CD14-positive monocyte (primary cell): ENCODE data around the gene MBD5. TPM values are rescaled to one million over a fixed set of nuclear protein-coding genes. Genes with fewer than 3 reads are reported as not detected.

Experiments
- DNase-seq, 3 donors: peaks; one replicate each; pipeline ENCODE4 v3.0.0-alpha.2; 2011 to 2022
- H2AFZ ChIP-seq: 2 replicates; pipeline ENCODE4 v1.6.0; 2012; ENCODE audit warnings: mild to moderate bottlenecking, low read depth, low read length, inconsistent platforms; ENCODE audit not compliant: insufficient read depth, poor library complexity, severe bottlenecking
- H3K27ac ChIP-seq, 2 donors: 1 replicate in 1 of 2; 2 replicates in 1 of 2; pipeline ENCODE4 v1.5.1; 2012 to 2013; ENCODE audit warnings: low read length in 2 of 2, control low read depth in 1 of 2, inconsistent platforms in 1 of 2, low read depth in 1 of 2, mild to moderate bottlenecking in 1 of 2
- H3K27me3 ChIP-seq, 2 donors: one replicate each; pipeline versions ENCODE4 v1.6.0 to v1.6.1; 2011 to 2013; ENCODE audit warnings: low read length in 2 of 2; ENCODE audit not compliant: control insufficient read depth in 2 of 2, insufficient read depth in 2 of 2
- H3K36me3 ChIP-seq, 2 donors: replicated peaks in 1 of 2; 1 replicate in 1 of 2; 2 replicates in 1 of 2; pipeline versions ENCODE4 v1.5.1 to v1.6.1; 2012 to 2013; ENCODE audit warnings: low read length in 2 of 2, control low read depth in 1 of 2, inconsistent platforms in 1 of 2, mild to moderate bottlenecking in 1 of 2; ENCODE audit not compliant: insufficient read depth in 2 of 2, control insufficient read depth in 1 of 2
- H3K4me1 ChIP-seq, 2 donors: 1 replicate in 1 of 2; 2 replicates in 1 of 2; pipeline versions ENCODE4 v1.5.1 to v1.6.1; 2012 to 2013; ENCODE audit warnings: low read length in 2 of 2, control low read depth in 1 of 2, inconsistent platforms in 1 of 2, mild to moderate bottlenecking in 1 of 2, moderate library complexity in 1 of 2; ENCODE audit not compliant: insufficient read depth in 2 of 2, control insufficient read depth in 1 of 2
- H3K4me2 ChIP-seq: replicated peaks from 2 replicates; pipeline ENCODE3; 2012; ENCODE audit warnings: low read length, moderate library complexity, mild to moderate bottlenecking; ENCODE audit not compliant: poor library complexity, severe bottlenecking; ENCODE audit errors: extremely low read depth
- H3K4me3 ChIP-seq, 3 experiments: fragments of 200-600 bp in 1 of 3; sonication (generic) in 1 of 3; replicated peaks in 1 of 3; 1 replicate in 2 of 3; 2 replicates in 1 of 3; pipeline ENCODE4 v1.5.1; 2011 to 2013; ENCODE audit warnings: low read length in 3 of 3, mild to moderate bottlenecking in 3 of 3, control low read depth in 2 of 3, low read depth in 2 of 3, inconsistent platforms in 1 of 3, moderate library complexity in 1 of 3
- H3K79me2 ChIP-seq: 2 replicates; pipeline ENCODE4 v1.6.0; 2012; ENCODE audit warnings: mild to moderate bottlenecking, control low read depth, inconsistent platforms, low read length, moderate library complexity; ENCODE audit not compliant: insufficient read depth
- H3K9ac ChIP-seq: 2 replicates; pipeline ENCODE4 v1.6.0; 2017; ENCODE audit warnings: low read length, mild to moderate bottlenecking; ENCODE audit not compliant: insufficient read depth, poor library complexity, severe bottlenecking
- H3K9me3 ChIP-seq, 2 donors: replicated peaks in 1 of 2; 1 replicate in 1 of 2; 2 replicates in 1 of 2; pipeline versions ENCODE4 v1.5.1 to v1.6.1; 2012 to 2013; ENCODE audit warnings: low read length in 2 of 2, control low read depth in 1 of 2; ENCODE audit not compliant: control insufficient read depth in 1 of 2, insufficient read depth in 1 of 2
- H4K20me1 ChIP-seq: 2 replicates; pipeline ENCODE4 v1.6.0; 2012; ENCODE audit warnings: mild to moderate bottlenecking, low read length, control low read depth, moderate library complexity; ENCODE audit not compliant: insufficient read depth
- H3K27ac Mint-ChIP-seq, 7 donors: one replicate each; pipeline ENCODE4 v1.8.0; 2020; ENCODE audit warnings: mild to moderate bottlenecking in 7 of 7, mixed read lengths in 7 of 7, moderate library complexity in 6 of 7, inconsistent platforms in 2 of 7
- H3K27me3 Mint-ChIP-seq, 3 donors: one replicate each; pipeline ENCODE4 v1.8.0; 2021 to 2022; ENCODE audit warnings: low read depth in 3 of 3, mild to moderate bottlenecking in 3 of 3, mixed read lengths in 3 of 3, moderate library complexity in 3 of 3, inconsistent platforms in 1 of 3
- H3K36me3 Mint-ChIP-seq, 2 donors: one replicate each; pipeline ENCODE4 v1.8.0; 2020; ENCODE audit warnings: mixed read lengths in 2 of 2, inconsistent platforms in 1 of 2, mild to moderate bottlenecking in 1 of 2
- H3K4me1 Mint-ChIP-seq: one replicate; pipeline ENCODE4 v1.8.0; 2020; ENCODE audit warnings: mild to moderate bottlenecking, mixed read lengths
- H3K4me3 Mint-ChIP-seq, 2 donors: one replicate each; pipeline ENCODE4 v1.8.0; 2020; ENCODE audit warnings: mild to moderate bottlenecking in 2 of 2, mixed read lengths in 2 of 2, moderate library complexity in 1 of 2
- H3K9me3 Mint-ChIP-seq, 7 donors: one replicate each; pipeline ENCODE4 v1.8.0; 2020 to 2022; ENCODE audit warnings: mixed read lengths in 7 of 7, mild to moderate bottlenecking in 6 of 7, moderate library complexity in 6 of 7, inconsistent platforms in 2 of 7
- CTCF ChIP-seq: fragments of 200-600 bp; IDR thresholded peaks from one replicate; pipeline ENCODE4 v1.8.0; 2022; ENCODE audit warnings: antibody characterized with exemption, mild to moderate bottlenecking
- WGBS: methylation state at CpG from one replicate; pipeline ENCODE4 v1.1.5; 2013; ENCODE audit warnings: missing lambda C conversion rate; ENCODE audit not compliant: insufficient coverage; 5-methylcytosine and 5-hydroxymethylcytosine counted together
- intact Hi-C, 2 donors: fragments of 100-400 bp; cut with micrococcal nuclease; formaldehyde crosslinking; loops; one replicate each; pipeline versions ENCODE4 v1.15.0 to v1.15.1; 2023
- polyA plus RNA-seq, 3 donors: library from polyadenylated mRNA; depleted of rRNA in 1 of 3; unstranded in 2 of 3; stranded (reverse) in 1 of 3; fragments of 300-500 nt in 2 of 3; fragments of >200 nt in 1 of 3; fragmentation: Illumina TruSeq in 2 of 3; gene quantifications; 1 replicate in 2 of 3; 2 replicates in 1 of 3; pipeline ENCODE4 v1.2.3, GENCODE V29; 2012 to 2021
- small RNA-seq: library from RNA; depleted of rRNA; stranded (forward); fragments of <200 nt; gene quantifications from one replicate; pipeline ENCODE3, GENCODE V24; 2012; ENCODE audit warnings: low read depth; ENCODE audit not compliant: insufficient read length

The MBD5 gene
- polyA plus RNA-seq, 3 donors, result 2.3 to 5.7 (median 3.5) TPM

- Mint-ChIP-seq H3K4me1 (no peaks in the 10 kb centered on the region), H3K27me3 (peaks cover 1 to 4% (median 2%) of the 10 kb centered on the region in 3 donors), H3K4me3 (no peak overlapping the region), H3K27ac (no peak overlapping the region), H3K9me3 (no peaks in the 10 kb centered on the region), H3K36me3 (no peaks in the 10 kb centered on the region)
- no peaks in the 10 kb centered on the region for H3K4me1 ChIP-seq
- no peak overlapping the region for H3K27ac ChIP-seq
- H3K36me3 ChIP-seq, result no peaks in the 10 kb centered on the region
- no peaks in the 10 kb centered on the region for H3K9me3 ChIP-seq
- H2AFZ ChIP-seq, result no peak overlapping the region
- intact Hi-C loops, result no loop called here
- H3K4me3 ChIP-seq, result no peak overlapping the region
- H3K9ac ChIP-seq, result no peak overlapping the region
- no peaks in the 10 kb centered on the region for H4K20me1 ChIP-seq
- H3K79me2 ChIP-seq, result no peaks in the 10 kb centered on the region
- no peak for DNase-seq
- TF ChIP-seq CTCF, result peak; percentile 19
- H3K27me3 ChIP-seq, result no peaks in the 10 kb centered on the region
- WGBS, result no CpG with 5 or more reads among the region's 4 CpGs
- no peak overlapping the region for H3K4me2 ChIP-seq
These were observed 544.5 kb downstream of the MBD5 start for GRCh38 chr2:148565272-148565894.

Small RNAs within 50 kb of the gene (small RNA-seq; reads per million reads assigned to genes)
- not detected for gene RF00554

Other genes starting within 250 kb of the MBD5 start
- 10 to 100 TPM in 1 of 3 donors, 1 to 10 TPM in 2; 2.6 to 10.5 (median 3.7) TPM for gene ACVR2A, start 176.1 kb upstream of the MBD5 start, polyA plus RNA-seq
- 10 to 100 TPM; 30.2 to 34.0 (median 33.1) TPM for gene ORC4, start 354 bp upstream of the MBD5 start, polyA plus RNA-seq